Measurements from ENCODE around the gene TNNT2. TPM values are rescaled to one million over a fixed set of nuclear protein-coding genes. Genes with fewer than 3 reads are reported as not detected.
A peak's percentile ranks its signal among the peaks of the same experiment; 100 is the strongest.

TNNT2 gene
- total RNA-seq, 1 donor from 2014 or later = not detected

DNA sequence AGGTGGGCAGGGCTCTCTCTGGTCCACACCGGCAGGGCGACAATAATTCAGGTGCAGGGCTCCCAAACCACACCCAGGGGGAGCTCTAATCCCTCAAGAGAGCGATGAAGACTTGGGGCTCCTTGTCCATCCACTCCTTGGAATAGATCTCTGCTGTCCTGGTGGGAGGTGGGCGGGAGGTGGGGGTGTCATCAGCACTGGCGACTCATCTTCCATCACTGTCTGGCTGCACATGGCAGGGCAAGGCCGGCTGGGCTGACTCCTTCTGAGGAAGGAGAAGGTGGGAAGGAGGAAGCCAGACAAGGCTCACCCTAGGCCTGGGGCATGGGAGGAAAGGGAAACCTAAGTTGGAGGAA lies 29.3 kb downstream of the TNNT2 start:
- H3K27me3 Mint-ChIP-seq (ENCODE audit: unreplicated experiment) = peaks cover 6% of the 10 kb centered on the region
- DNase-seq = peak; percentile 65
- H3K4me3 Mint-ChIP-seq (ENCODE audit: unreplicated experiment) = no peak overlapping the region

DNA sequence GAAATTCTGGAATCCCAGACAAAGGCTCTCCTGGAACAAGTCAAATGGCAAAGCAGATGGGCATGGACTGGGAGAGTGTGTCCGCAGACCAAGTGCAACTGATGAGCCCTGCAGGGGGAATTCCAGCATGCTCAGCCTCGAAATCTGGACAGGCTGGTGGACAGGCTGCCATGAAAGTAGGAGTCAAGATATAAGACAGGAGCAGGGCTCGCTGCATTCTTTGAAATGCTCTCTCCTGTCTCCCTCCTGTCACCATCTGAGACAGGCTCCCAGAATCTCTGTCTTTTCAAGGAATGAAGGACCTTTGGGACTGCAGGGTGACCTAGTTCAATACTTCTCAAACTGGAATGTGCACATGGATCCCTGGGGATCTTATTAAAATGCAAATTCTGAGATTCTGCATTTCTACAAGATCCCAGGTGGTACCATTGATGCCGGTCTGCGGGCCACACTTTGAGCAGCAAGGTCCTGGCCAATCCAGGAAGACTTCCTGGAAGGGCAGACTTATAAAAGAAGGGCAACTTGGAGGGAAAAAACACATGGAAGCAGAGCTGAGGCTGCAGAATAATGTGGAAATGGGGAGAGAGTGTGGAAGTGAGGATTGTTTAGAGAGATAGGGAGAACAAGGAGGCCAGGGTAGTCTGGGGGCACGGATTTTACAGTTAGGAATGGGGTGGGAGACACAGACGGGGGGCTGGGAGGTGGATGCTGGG lies 29.8 kb downstream of the TNNT2 start:
- no peak overlapping the region for H3K27ac Mint-ChIP-seq (ENCODE audit: unreplicated experiment)

More for the DNA sequence above, 29.3 kb downstream of the TNNT2 start:
- TF ChIP-seq, protein P1, sequence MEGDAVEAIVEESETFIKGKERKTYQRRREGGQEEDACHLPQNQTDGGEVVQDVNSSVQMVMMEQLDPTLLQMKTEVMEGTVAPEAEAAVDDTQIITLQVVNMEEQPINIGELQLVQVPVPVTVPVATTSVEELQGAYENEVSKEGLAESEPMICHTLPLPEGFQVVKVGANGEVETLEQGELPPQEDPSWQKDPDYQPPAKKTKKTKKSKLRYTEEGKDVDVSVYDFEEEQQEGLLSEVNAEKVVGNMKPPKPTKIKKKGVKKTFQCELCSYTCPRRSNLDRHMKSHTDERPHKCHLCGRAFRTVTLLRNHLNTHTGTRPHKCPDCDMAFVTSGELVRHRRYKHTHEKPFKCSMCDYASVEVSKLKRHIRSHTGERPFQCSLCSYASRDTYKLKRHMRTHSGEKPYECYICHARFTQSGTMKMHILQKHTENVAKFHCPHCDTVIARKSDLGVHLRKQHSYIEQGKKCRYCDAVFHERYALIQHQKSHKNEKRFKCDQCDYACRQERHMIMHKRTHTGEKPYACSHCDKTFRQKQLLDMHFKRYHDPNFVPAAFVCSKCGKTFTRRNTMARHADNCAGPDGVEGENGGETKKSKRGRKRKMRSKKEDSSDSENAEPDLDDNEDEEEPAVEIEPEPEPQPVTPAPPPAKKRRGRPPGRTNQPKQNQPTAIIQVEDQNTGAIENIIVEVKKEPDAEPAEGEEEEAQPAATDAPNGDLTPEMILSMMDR (IDR thresholded peaks at IDR 0.05; ENCODE audit: partially characterized antibody, unreplicated experiment) = peak; percentile 55
- Mint-ChIP-seq H3K4me1 (ENCODE audit: low read depth, unreplicated experiment) (peaks cover 16% of the 10 kb centered on the region), H3K9me3 (ENCODE audit: unreplicated experiment) (peaks cover 1% of the 10 kb centered on the region), H3K27ac (ENCODE audit: unreplicated experiment) (no peak overlapping the region), H3K36me3 (ENCODE audit: unreplicated experiment) (no peaks in the 10 kb centered on the region)

DNA sequence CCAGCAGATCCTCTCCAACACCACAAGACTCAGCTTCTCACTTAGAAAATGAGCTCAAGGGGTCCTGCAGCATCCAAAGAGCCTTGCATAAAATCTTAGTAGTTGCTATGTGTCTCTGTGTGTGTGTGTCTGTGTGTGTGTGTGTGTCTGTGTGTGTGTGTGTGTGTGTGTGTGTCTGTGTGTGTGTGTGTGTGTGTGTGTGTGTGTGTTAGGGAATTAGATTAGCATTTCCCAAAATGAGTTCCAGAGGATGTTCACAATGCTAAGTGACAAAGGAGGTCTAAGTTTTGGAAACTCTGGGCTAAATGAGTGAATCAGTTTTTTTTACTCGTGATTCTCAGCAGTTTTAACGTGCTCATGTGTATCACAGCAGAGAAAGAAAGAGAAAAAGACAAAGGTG lies 30.5 kb downstream of the TNNT2 start:
- H3K9me3 Mint-ChIP-seq (ENCODE audit: unreplicated experiment) = peaks cover 1% of the 10 kb centered on the region
- H3K4me1 Mint-ChIP-seq (ENCODE audit: low read depth, unreplicated experiment) = peaks cover 16% of the 10 kb centered on the region
- TF ChIP-seq, protein P1 (IDR thresholded peaks at IDR 0.05; ENCODE audit: partially characterized antibody, unreplicated experiment) = no peak
- no peak for DNase-seq
- H3K27me3 Mint-ChIP-seq (ENCODE audit: unreplicated experiment) = peaks cover 6% of the 10 kb centered on the region
- H3K36me3 Mint-ChIP-seq (ENCODE audit: unreplicated experiment) = no peaks in the 10 kb centered on the region
- H3K4me3 Mint-ChIP-seq (ENCODE audit: unreplicated experiment) = no peak overlapping the region
- H3K27ac Mint-ChIP-seq (ENCODE audit: unreplicated experiment) = no peak overlapping the region

More for the DNA sequence above, 29.8 kb downstream of the TNNT2 start:
- no peaks in the 10 kb centered on the region for H3K36me3 Mint-ChIP-seq (ENCODE audit: unreplicated experiment)
- TF ChIP-seq, protein P1 (IDR thresholded peaks at IDR 0.05; ENCODE audit: partially characterized antibody, unreplicated experiment) = no peak
- H3K9me3 Mint-ChIP-seq (ENCODE audit: unreplicated experiment) = peaks cover 1% of the 10 kb centered on the region
- H3K27me3 Mint-ChIP-seq (ENCODE audit: unreplicated experiment) = peaks cover 6% of the 10 kb centered on the region
- H3K4me3 Mint-ChIP-seq (ENCODE audit: unreplicated experiment) = no peak overlapping the region
- peaks cover 16% of the 10 kb centered on the region for H3K4me1 Mint-ChIP-seq (ENCODE audit: low read depth, unreplicated experiment)
- DNase-seq = peak; percentile 23

DNA sequence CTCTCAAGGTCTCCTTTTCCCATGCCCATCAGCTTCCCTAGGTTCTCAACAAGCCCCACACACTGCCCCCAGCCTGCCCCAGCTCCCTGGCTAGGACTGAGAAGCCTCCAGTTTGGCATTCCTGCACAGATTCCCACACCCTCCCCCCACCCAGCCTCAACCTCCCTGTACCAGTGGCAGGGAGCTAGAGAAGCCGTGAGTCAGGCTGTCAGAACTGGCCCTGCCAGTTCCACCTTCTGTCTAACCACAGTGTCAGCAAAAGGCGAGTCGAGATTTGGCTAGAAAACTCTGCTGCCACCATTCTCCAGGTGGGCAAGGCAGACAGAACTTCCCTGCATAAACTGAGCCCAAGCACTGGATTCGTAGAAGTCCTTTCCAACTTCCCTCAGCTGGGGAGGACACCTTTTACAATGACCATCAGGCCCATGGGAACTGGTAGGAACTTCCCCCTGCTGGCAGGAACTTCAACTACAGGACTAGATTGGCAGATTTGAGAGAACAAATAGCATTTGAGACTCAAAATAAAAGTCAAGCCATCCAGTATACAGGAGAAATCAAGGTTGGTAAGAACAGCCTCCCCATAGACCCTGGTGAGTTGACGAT lies 31.0 kb downstream of the TNNT2 start:
- Mint-ChIP-seq H3K27ac (ENCODE audit: unreplicated experiment) (no peak overlapping the region), H3K27me3 (ENCODE audit: unreplicated experiment) (peaks cover 6% of the 10 kb centered on the region), H3K36me3 (ENCODE audit: unreplicated experiment) (no peaks in the 10 kb centered on the region), H3K4me3 (ENCODE audit: unreplicated experiment) (no peak overlapping the region), H3K9me3 (ENCODE audit: unreplicated experiment) (peaks cover 1% of the 10 kb centered on the region), H3K4me1 (ENCODE audit: low read depth, unreplicated experiment) (peaks cover 16% of the 10 kb centered on the region)
- TF ChIP-seq, protein P1 (IDR thresholded peaks at IDR 0.05; ENCODE audit: partially characterized antibody, unreplicated experiment) = peak; percentile 75
- DNase-seq = peak; percentile 38

DNA sequence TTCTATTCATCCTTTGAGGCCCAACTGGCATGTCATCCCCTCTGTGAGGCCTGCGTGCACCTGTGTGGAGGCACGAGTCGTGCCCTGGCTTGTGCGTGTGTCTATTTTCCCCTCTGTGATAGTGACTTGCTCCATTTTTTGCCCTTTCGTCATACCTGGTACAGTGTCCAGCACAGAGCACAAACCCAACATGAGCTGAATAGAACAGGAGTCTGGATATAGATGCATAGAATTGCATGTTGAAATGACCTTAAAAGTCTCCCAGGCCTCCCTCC lies 32.5 kb downstream of the TNNT2 start:
- Mint-ChIP-seq H3K9me3 (ENCODE audit: unreplicated experiment) (peaks cover 1% of the 10 kb centered on the region), H3K27ac (ENCODE audit: unreplicated experiment) (no peak overlapping the region), H3K27me3 (ENCODE audit: unreplicated experiment) (peaks cover 4% of the 10 kb centered on the region), H3K4me3 (ENCODE audit: unreplicated experiment) (no peak overlapping the region), H3K4me1 (ENCODE audit: low read depth, unreplicated experiment) (peaks cover 13% of the 10 kb centered on the region), H3K36me3 (ENCODE audit: unreplicated experiment) (no peaks in the 10 kb centered on the region)
- TF ChIP-seq, protein P1 (IDR thresholded peaks at IDR 0.05; ENCODE audit: partially characterized antibody, unreplicated experiment) = no peak
- no peak for DNase-seq

All from glutamatergic neuron (in vitro differentiated cells).